Activated naive CD4-positive, alpha-beta T cell treated with anti-CD3 and anti-CD28 coated beads for 36 hours (primary cell): ENCODE data around the gene KNOP1. TPM values are rescaled to one million over a fixed set of nuclear protein-coding genes. Genes with fewer than 3 reads are reported as not detected.
"Not testable (repeated sequence)": the region's sequence is repeated elsewhere in the genome, so short reads cannot be mapped to it uniquely, and the experiment has no call there.

ENCODE experiments used
- CTCF ChIA-PET: fragments of 350-600 bp; sonication (Branson Sonifier 250); formaldehyde crosslinking; loops from one replicate; lab custom pipeline; 2021; ENCODE audit warnings: antibody characterized with exemption; lab: Charles Lee
- DNase-seq: peaks from one replicate; pipeline ENCODE4 v3.0.0-alpha.2; 2020
- H3K27ac Mint-ChIP-seq: one replicate; pipeline ENCODE4 v1.8.0; 2021; ENCODE audit warnings: mild to moderate bottlenecking, mixed read lengths
- H3K27me3 Mint-ChIP-seq: one replicate; pipeline ENCODE4 v1.8.0; 2021; ENCODE audit warnings: low read depth, mixed read lengths
- H3K36me3 Mint-ChIP-seq: one replicate; pipeline ENCODE4 v1.8.0; 2021; ENCODE audit warnings: low read depth, mixed read lengths
- H3K4me1 Mint-ChIP-seq: one replicate; pipeline ENCODE4 v1.8.0; 2021; ENCODE audit warnings: low read depth, mixed read lengths
- H3K4me3 Mint-ChIP-seq: one replicate; pipeline ENCODE4 v1.8.0; 2021; ENCODE audit warnings: mild to moderate bottlenecking, moderate library complexity, mixed read lengths
- H3K9me3 Mint-ChIP-seq: one replicate; pipeline ENCODE4 v1.8.0; 2021; ENCODE audit warnings: mixed read lengths
- intact Hi-C: fragments of 100-400 bp; cut with micrococcal nuclease; formaldehyde crosslinking; loops from one replicate; pipeline ENCODE4 v1.15.1; 2023
- total RNA-seq, 2 experiments: library from RNA; stranded (reverse); gene quantifications; one replicate each; pipeline ENCODE4 v1.2.3, GENCODE V29; 2021

The KNOP1 gene
- total RNA-seq, 2 experiments from 2014 or later, result 24.4 to 26.1 TPM

DNA sequence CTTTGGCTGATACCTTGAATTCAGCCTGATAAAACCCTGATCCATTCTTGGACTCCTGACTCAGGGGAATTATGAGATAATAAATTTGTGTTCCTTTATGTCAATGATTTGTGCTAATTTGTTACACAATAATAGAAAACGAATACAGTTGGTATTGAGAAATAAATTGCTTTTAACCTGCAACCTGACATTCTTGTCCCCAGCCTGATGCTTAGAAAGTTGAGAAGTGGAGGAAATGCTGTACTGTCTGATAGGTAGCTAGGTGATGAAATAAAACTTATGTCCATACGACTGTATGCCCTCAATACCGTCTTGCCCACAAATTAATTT, 10.6 kb upstream of the KNOP1 start:
- Mint-ChIP-seq H3K27ac (no peak overlapping the region), H3K4me1 (no peaks in the 10 kb centered on the region), H3K27me3 (no peaks in the 10 kb centered on the region), H3K9me3 (no peaks in the 10 kb centered on the region), H3K4me3 (no peak overlapping the region), H3K36me3 (peaks cover 2% of the 10 kb centered on the region)
- intact Hi-C loops, result no loop called here
- DNase-seq, result no peak
- CTCF ChIA-PET, result no interaction called here

GRCh38 chr16:19722981-19723380, 5.0 kb upstream of the KNOP1 start:
- no peaks in the 10 kb centered on the region for H3K9me3 Mint-ChIP-seq
- intact Hi-C loops, result no loop called here
- H3K4me1 Mint-ChIP-seq, result peaks cover 18% of the 10 kb centered on the region
- DNase-seq, result no peak
- no peaks in the 10 kb centered on the region for H3K27me3 Mint-ChIP-seq
- no peaks in the 10 kb centered on the region for H3K36me3 Mint-ChIP-seq
- H3K4me3 Mint-ChIP-seq, result no peak overlapping the region
- no peak overlapping the region for H3K27ac Mint-ChIP-seq
- CTCF ChIA-PET, result interaction anchor here (1.3 kb wide), 1 partner anchor 168 kb away, joined by 3 read pairs; the partner anchor contains the start of gene VPS35L

DNA sequence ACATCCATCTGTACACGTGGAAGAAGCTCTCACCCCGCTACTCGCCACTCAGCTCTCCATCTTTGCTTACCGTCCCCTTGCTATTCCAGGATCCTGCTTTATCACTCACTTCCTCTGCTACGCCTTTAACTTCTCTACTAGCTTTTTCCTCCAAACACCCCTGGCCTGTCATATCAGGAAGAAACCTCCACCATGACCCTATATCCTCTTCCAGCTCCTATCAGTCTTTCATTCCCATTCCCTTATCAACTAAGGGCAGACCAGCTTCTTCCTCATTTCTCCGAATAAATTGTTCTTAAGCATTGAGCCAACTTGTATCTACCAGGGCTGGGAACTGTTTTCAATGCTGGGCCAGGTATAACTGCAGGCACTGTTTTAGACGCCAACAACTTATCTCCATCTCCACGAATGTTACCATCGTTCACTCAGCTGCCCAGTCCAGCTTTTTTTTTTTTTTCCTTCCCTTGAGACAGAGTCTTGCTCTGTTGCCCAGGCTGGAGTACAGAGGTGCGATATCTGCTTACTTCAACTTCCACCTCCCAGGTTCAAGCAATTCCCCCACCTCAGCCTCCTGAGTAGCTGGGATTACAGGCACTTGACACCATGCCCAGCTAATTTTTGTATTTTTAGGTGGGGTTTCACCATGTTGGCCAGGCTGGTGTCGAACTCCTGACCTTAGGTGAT, 4.4 kb upstream of the KNOP1 start:
- Mint-ChIP-seq H3K9me3 (no peaks in the 10 kb centered on the region), H3K4me3 (no peak overlapping the region), H3K36me3 (no peaks in the 10 kb centered on the region), H3K27ac (no peak overlapping the region), H3K27me3 (no peaks in the 10 kb centered on the region), H3K4me1 (peaks cover 18% of the 10 kb centered on the region)
- CTCF ChIA-PET, result interaction anchor here (0.6 to 1.3 kb wide), 3 partner anchors 131 to 167 kb away, joined by 3 to 4 read pairs (median 3); partner anchors contain the start of gene VPS35L
- no peak for DNase-seq
- intact Hi-C loops, result no loop called here

GRCh38 chr16:19718624-19718965, 568 bp upstream of the KNOP1 start:
- intact Hi-C loops, result loop anchor here (1.0 to 2.0 kb wide), 4 partner anchors 163 to 651 kb away; partner anchors contain the start of genes COQ7, GDE1 and VPS35L
- Mint-ChIP-seq H3K27me3 (no peaks in the 10 kb centered on the region), H3K27ac (no peak overlapping the region), H3K4me3 (peak overlapping the region; percentile 91), H3K9me3 (no peaks in the 10 kb centered on the region), H3K4me1 (peaks cover 44% of the 10 kb centered on the region), H3K36me3 (peaks cover 15% of the 10 kb centered on the region)
- DNase-seq, result peak; percentile 9
- CTCF ChIA-PET, result interaction anchor here (0.6 kb wide), 1 partner anchor 131 kb away, joined by 3 read pairs; no protein-coding TSS in a partner anchor

GRCh38 chr16:19717314-19717713, 713 bp downstream of the KNOP1 start:
- H3K4me3 Mint-ChIP-seq, result peak overlapping the region; percentile 91
- peaks cover 45% of the 10 kb centered on the region for H3K4me1 Mint-ChIP-seq
- CTCF ChIA-PET, result no interaction called here
- H3K36me3 Mint-ChIP-seq, result peaks cover 17% of the 10 kb centered on the region
- no peak for DNase-seq
- no peaks in the 10 kb centered on the region for H3K27me3 Mint-ChIP-seq
- intact Hi-C loops, result no loop called here
- H3K9me3 Mint-ChIP-seq, result no peaks in the 10 kb centered on the region
- peak overlapping the region; percentile 78 for H3K27ac Mint-ChIP-seq

- H3K27me3 Mint-ChIP-seq, DNase-seq, intact Hi-C loops, H3K9me3 Mint-ChIP-seq, CTCF ChIA-PET: not testable (repeated sequence)
- Mint-ChIP-seq H3K27ac (peak overlapping the region; percentile 78), H3K4me3 (peak overlapping the region; percentile 91), H3K4me1 (peaks cover 46% of the 10 kb centered on the region), H3K36me3 (peaks cover 18% of the 10 kb centered on the region)
These were observed 1.3 kb downstream of the KNOP1 start for GRCh38 chr16:19716728-19717127.

DNA sequence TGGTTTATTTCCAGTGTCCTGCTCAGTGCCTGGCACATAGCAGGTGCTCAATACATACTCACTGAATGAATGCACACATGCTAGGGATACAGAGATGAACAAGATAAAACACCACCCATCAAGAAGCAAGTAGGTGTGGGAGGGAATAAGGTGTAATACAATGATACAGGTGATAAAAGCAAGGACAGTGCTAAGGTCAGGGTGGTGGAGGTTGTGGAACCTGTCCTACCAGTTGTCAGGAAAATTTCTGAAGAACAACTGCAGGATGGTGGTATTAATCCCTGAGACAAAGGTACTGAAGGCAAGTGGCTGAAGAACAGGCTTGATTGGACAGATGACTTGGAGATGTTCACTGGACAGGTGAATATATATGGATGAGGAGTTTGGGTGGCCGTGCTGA, 1.8 kb downstream of the KNOP1 start:
- Mint-ChIP-seq H3K4me1 (peaks cover 49% of the 10 kb centered on the region), H3K27me3 (no peaks in the 10 kb centered on the region), H3K9me3 (no peaks in the 10 kb centered on the region), H3K27ac (no peak overlapping the region), H3K4me3 (peak overlapping the region; percentile 91), H3K36me3 (peaks cover 23% of the 10 kb centered on the region)
- intact Hi-C loops, result no loop called here
- CTCF ChIA-PET, result no interaction called here
- DNase-seq, result no peak

GRCh38 chr16:19715566-19715965, 2.5 kb downstream of the KNOP1 start:
- CTCF ChIA-PET, result no interaction called here
- no peaks in the 10 kb centered on the region for H3K9me3 Mint-ChIP-seq
- no peak for DNase-seq
- intact Hi-C loops, result no loop called here
- H3K27me3 Mint-ChIP-seq, result no peaks in the 10 kb centered on the region
- no peak overlapping the region for H3K27ac Mint-ChIP-seq
- no peak overlapping the region for H3K4me3 Mint-ChIP-seq
- peaks cover 47% of the 10 kb centered on the region for H3K4me1 Mint-ChIP-seq
- peaks cover 23% of the 10 kb centered on the region for H3K36me3 Mint-ChIP-seq

- Mint-ChIP-seq H3K9me3 (no peaks in the 10 kb centered on the region), H3K4me3 (no peak overlapping the region), H3K36me3 (peaks cover 35% of the 10 kb centered on the region), H3K4me1 (peaks cover 36% of the 10 kb centered on the region), H3K27ac (no peak overlapping the region), H3K27me3 (no peaks in the 10 kb centered on the region)
- CTCF ChIA-PET, result no interaction called here
- intact Hi-C loops, result no loop called here
- no peak for DNase-seq
These were observed 4.3 kb downstream of the KNOP1 start for GRCh38 chr16:19713697-19714096.

DNA sequence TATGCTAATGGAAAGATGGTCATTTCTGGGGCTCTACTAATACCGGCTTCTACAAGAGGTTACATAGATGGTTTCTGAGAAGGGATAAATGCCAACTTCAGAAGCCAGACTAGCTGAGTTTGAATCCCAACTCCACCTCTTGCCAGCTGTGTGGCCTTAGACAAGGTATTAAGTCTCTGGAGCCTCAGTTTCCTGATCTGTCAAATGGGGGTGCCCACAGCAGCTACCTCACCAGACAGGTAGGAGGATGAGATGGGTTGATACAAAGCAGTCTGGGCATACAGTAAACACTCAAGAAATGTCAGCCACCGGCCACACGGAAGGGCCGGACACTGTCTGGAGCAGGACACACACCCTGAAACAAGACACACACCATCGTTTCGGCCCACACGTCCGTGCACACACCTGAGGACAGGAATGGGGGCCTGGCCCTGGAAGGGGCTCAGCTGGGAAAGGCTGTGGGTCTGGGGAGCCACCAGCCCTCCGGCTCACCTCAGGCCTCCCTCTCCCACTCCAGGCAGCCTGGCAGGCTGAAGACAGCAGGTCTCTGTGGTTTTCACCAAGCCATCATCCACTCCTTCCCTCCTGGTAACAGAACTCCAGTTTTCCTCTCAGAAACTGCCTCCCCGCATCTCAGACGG, 5.5 kb downstream of the KNOP1 start:
- CTCF ChIA-PET, result no interaction called here
- Mint-ChIP-seq H3K36me3 (peaks cover 35% of the 10 kb centered on the region), H3K9me3 (no peaks in the 10 kb centered on the region), H3K27ac (no peak overlapping the region), H3K27me3 (no peaks in the 10 kb centered on the region), H3K4me3 (no peak overlapping the region), H3K4me1 (peaks cover 36% of the 10 kb centered on the region)
- DNase-seq, result no peak
- intact Hi-C loops, result no loop called here

DNA sequence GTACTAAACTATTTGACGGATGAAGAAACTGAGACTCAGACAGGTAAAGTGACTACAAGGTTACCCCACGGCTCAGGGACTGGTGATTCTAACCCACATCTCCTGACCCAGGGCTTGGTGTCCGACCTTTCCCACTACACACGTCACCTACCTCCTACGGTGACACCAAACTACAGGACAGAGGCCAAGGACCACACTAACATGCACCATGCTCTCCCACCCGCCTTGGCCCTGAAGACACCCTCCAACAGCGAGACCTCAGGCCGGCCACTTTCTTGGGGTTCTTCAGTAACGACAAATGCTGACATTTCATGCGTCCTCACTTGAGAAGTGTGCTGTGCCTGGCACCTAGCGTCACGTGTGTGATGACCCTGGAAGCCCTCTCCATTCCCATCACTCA, 6.4 kb downstream of the KNOP1 start:
- no peaks in the 10 kb centered on the region for H3K9me3 Mint-ChIP-seq
- DNase-seq, result no peak
- no peak overlapping the region for H3K4me3 Mint-ChIP-seq
- H3K4me1 Mint-ChIP-seq, result peaks cover 29% of the 10 kb centered on the region
- H3K27ac Mint-ChIP-seq, result no peak overlapping the region
- H3K36me3 Mint-ChIP-seq, result peaks cover 40% of the 10 kb centered on the region
- no peaks in the 10 kb centered on the region for H3K27me3 Mint-ChIP-seq
- intact Hi-C loops, result no loop called here
- CTCF ChIA-PET, result no interaction called here

DNA sequence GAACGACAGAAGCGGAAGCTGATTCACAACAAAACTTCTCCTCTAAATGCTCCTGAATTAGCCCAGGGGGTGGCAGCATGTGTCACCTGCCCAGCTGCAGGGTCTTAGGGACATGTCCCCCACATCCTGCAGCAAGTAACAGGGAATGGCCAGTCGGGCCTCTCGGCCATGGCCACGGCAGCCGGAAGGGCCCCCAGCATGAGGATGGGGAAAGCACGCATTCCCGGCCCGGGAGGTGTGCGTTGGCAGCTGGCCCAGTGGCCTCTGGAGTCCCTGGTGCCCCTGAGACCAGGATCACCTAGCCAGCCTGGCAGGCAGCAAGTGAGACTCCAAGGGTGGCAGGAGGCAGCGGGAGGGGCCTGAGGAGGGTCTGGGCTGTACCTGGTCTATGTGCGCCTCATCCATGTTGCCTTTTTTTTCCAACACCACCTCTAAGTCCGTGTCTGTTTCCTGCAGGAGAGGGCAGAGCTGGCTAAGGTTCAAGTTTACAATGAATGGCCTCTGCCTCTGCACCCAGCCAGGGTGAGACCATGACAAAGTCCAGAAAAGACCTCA, 7.0 kb downstream of the KNOP1 start:
- Mint-ChIP-seq H3K4me1 (peaks cover 23% of the 10 kb centered on the region), H3K4me3 (no peak overlapping the region), H3K27me3 (no peaks in the 10 kb centered on the region), H3K9me3 (no peaks in the 10 kb centered on the region), H3K27ac (no peak overlapping the region), H3K36me3 (peaks cover 40% of the 10 kb centered on the region)
- CTCF ChIA-PET, result no interaction called here
- intact Hi-C loops, result no loop called here
- no peak for DNase-seq
